ENCODE results near the gene CADPS2. TPM values are rescaled to one million over a fixed set of nuclear protein-coding genes. Genes with fewer than 3 reads are reported as not detected.

The CADPS2 gene
- total and polyA plus RNA-seq, 2 of the 8 experiments (the other 6 are each of a cell fraction or from before 2014, with no cell fraction given): 8.9 to 22.3 TPM

- Histone ChIP-seq H3K23ac (ENCODE audit: insufficient read length) (no peak overlapping the region), H2BK15ac (ENCODE audit: low read length) (no peak overlapping the region), H2BK120ac (replicated peaks; ENCODE audit: low read depth, low read length) (no peak overlapping the region), H3K36me3 (ENCODE audit: control insufficient read depth in 2 of 4, insufficient read depth in 4 of 4, low read length in 3 of 4) (no peaks in the 10 kb centered on the region), H3K23me2 (ENCODE audit: low read depth, low read length) (no peaks in the 10 kb centered on the region), H3K56ac (replicated peaks; ENCODE audit: insufficient read length, low read depth, low read length) (no peak overlapping the region), H3K27ac (ENCODE audit: low read depth, low read length) (no peak overlapping the region), H2BK20ac (ENCODE audit: low read length) (no peak overlapping the region), H3K27me3 (replicated peaks in 1 of 4; ENCODE audit: control insufficient read depth in 3 of 4, extremely low read depth in 1 of 4, insufficient read depth in 3 of 4, low read length in 3 of 4) (no peaks in the 10 kb centered on the region), H3K9me3 (ENCODE audit: insufficient read depth in 2 of 2, low read depth in 1 of 2, low read length in 1 of 2) (no peaks in the 10 kb centered on the region), H3K14ac (ENCODE audit: insufficient read length) (no peak overlapping the region), H3K4me3 (ENCODE audit: extremely low read depth in 1 of 4, insufficient read depth in 2 of 4, low read depth in 3 of 4, low read length in 4 of 4) (no peak overlapping the region), H2AK5ac (ENCODE audit: low read depth, low read length) (no peak overlapping the region), H3K4me1 (replicated peaks in 1 of 4; ENCODE audit: control insufficient read depth in 3 of 4, insufficient read depth in 4 of 4, low read length in 3 of 4) (no peaks in the 10 kb centered on the region), H3K79me1 (ENCODE audit: low read depth, low read length) (no peaks in the 10 kb centered on the region), H3K18ac (ENCODE audit: extremely low read depth, low read length) (no peak overlapping the region), H2AFZ (ENCODE audit: low read length) (no peak overlapping the region), H4K20me1 (replicated peaks in 1 of 2; ENCODE audit: control insufficient read depth in 1 of 2, insufficient read depth in 2 of 2, low read length in 2 of 2) (no peaks in the 10 kb centered on the region), H4K8ac (ENCODE audit: extremely low read depth, insufficient read depth, low read length) (no peak overlapping the region), H4K91ac (replicated peaks; ENCODE audit: insufficient read length, low read length) (no peak overlapping the region), H3K4me2 (ENCODE audit: insufficient read depth in 1 of 2, low read depth in 2 of 2, low read length in 2 of 2) (no peak overlapping the region), H3K4ac (replicated peaks; ENCODE audit: insufficient read length, low read depth, low read length) (no peak overlapping the region), H2BK5ac (ENCODE audit: low read depth, low read length) (no peak overlapping the region), H4K5ac (ENCODE audit: insufficient read length, low read depth, low read length) (no peak overlapping the region), H2BK12ac (ENCODE audit: low read depth, low read length) (no peak overlapping the region), H3K79me2 (ENCODE audit: control insufficient read depth in 1 of 2, insufficient read depth in 2 of 2, low read length in 2 of 2) (no peaks in the 10 kb centered on the region), H3K9ac (replicated peaks in 1 of 4; ENCODE audit: extremely low read depth in 1 of 4, low read depth in 3 of 4, low read length in 3 of 4) (no peak overlapping the region)
- CTCF ChIA-PET (ENCODE audit: partially characterized antibody): interaction anchor here (0.6 to 2.2 kb wide), 4 partner anchors 10 to 266 kb away, joined by 3 to 8 read pairs (median 5); no protein-coding TSS in a partner anchor
- WGBS, 2 experiments (ENCODE audit: extremely low coverage in 1 of 2, insufficient coverage in 1 of 2, insufficient read length in 1 of 2, insufficient replicate concordance in 2 of 2, low coverage in 1 of 2, low lambda C conversion rate in 2 of 2, missing lambda C conversion rate in 1 of 2): 76% methylated on average over 2 of the region's 2 CpGs; no CpG with 5 or more reads in 1 of the 2 experiments
- DNase-seq (ENCODE audit: low read depth in 1 of 2, low spot score in 2 of 2) (no peak), FAIRE-seq (no peak)
- POLR2A ChIA-PET (ENCODE audit: partially characterized antibody): interaction anchor here (1.1 kb wide), 1 partner anchor 9 kb away, joined by 3 read pairs; no protein-coding TSS in a partner anchor
- no peak for TF ChIP-seq KDM5A (IDR thresholded peaks at IDR 0.05; ENCODE audit: low read length)
- no peak for TF ChIP-seq CTBP2 (IDR thresholded peaks at IDR 0.05; ENCODE audit: borderline replicate concordance, insufficient read depth, insufficient read length, low read length)
- no peak for TF ChIP-seq KDM4A (IDR thresholded peaks at IDR 0.05; ENCODE audit: low read depth, low read length, severe bottlenecking)
- no peak for TF ChIP-seq HDAC6 (IDR thresholded peaks at IDR 0.05; ENCODE audit: low read depth, low read length)
- no peak for TF ChIP-seq CHD1 (IDR thresholded peaks at IDR 0.05; ENCODE audit: low read depth, low read length)
Measured at GRCh38 chr7:122637784-122638183, 248.5 kb downstream of the CADPS2 start.

All from H1 (cell line).